RWPE1 (cell line): ENCODE measurements around the gene MDM2.

Experiments
- CTCF ChIA-PET: fragments of 350-600 bp; sonication (Branson Sonifier 250); formaldehyde crosslinking; extraction: SDS; loops from one replicate; lab custom pipeline; 2021; lab: Yijun Ruan, JAX
- POLR2A ChIA-PET: fragments of 400-600 bp; formaldehyde crosslinking; extraction: SDS; loops from one replicate; lab custom pipeline; 2020; ENCODE audit warnings: antibody characterized with exemption; ENCODE audit not compliant: low non-redundant PET; lab: Yijun Ruan, JAX
- DNase-seq: peaks from one replicate; pipeline ENCODE4 v3.0.0; 2012; ENCODE audit warnings: low spot score
- H3K27ac ChIP-seq: fragments of 450-650 bp; 2 replicates; pipeline ENCODE4 v1.5.1; 2017
- TF ChIP-seq, protein P1 (sequence below): fragments of 450-650 bp; conservative IDR thresholded peaks from 2 replicates; pipeline ENCODE4 v1.5.1; 2017; ENCODE audit warnings: low read depth, mild to moderate bottlenecking

MDM2 gene

DNA sequence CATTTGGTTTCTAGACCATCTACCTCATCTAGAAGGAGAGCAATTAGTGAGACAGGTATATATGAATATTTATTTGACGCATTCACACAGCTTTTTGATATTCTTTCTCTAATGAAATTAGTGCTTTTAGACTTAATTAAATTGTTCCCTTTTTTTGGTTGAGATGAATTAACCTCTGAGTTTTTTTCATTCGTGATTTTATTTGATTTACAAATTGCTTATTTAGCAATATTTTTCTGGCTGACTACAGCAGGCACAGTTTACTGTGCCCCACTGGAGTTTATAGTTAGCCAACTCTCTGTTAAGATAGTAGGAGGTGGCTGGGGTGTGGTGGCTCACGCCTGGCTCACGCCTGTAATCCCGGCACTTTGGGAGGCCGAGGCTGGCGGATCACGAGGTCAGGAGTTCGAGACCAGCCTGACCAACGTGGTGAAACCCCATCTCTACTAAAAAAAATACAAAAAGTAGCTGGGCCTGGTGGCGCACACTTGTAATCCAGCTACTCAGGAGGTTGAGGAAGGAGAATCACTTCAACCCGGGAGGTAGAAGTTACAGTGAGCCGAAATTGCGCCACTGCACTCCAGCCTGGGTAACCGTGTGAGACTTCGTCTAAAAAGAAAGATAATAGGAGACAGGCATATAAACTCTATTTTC lies 16.7 kb downstream of the MDM2 start:
- CTCF ChIA-PET = interaction anchor here (0.7 kb wide), 1 partner anchor 133 kb away, joined by 4 read pairs; no protein-coding TSS in a partner anchor
- POLR2A ChIA-PET = no interaction called here
- no peak for DNase-seq
- TF ChIP-seq, protein P1, sequence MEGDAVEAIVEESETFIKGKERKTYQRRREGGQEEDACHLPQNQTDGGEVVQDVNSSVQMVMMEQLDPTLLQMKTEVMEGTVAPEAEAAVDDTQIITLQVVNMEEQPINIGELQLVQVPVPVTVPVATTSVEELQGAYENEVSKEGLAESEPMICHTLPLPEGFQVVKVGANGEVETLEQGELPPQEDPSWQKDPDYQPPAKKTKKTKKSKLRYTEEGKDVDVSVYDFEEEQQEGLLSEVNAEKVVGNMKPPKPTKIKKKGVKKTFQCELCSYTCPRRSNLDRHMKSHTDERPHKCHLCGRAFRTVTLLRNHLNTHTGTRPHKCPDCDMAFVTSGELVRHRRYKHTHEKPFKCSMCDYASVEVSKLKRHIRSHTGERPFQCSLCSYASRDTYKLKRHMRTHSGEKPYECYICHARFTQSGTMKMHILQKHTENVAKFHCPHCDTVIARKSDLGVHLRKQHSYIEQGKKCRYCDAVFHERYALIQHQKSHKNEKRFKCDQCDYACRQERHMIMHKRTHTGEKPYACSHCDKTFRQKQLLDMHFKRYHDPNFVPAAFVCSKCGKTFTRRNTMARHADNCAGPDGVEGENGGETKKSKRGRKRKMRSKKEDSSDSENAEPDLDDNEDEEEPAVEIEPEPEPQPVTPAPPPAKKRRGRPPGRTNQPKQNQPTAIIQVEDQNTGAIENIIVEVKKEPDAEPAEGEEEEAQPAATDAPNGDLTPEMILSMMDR = no peak
- no peak overlapping the region for H3K27ac ChIP-seq

DNA sequence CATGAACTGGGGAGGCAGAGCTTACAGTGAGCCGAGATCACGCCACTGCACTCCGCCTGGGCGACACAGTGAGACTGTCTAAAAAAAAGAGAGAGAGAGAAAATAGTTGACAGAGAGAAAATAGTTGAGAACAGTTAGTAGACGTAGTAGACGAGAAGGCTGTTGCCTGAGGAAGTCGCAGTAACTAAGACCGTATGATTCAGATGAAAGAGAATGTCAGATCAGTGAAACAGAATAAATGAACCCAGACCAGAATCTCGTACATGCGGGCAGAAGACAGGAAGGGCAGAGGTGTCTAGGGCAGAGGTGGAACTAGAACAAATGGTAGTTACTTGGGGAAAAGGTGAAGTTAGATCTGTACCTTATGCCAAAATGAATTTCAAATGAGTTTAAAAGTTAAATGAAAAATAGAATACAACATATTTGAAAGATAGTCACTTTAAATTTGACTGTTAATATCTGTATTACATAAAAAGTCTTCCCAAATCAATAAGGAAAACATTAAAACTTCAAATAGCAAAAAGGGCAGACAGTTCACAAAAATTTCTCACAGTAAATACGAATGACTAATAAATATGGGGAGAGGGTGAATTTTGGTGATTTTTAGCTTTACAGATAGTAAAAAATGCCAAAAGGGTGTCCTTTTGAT lies 17.7 kb downstream of the MDM2 start:
- DNase-seq = no peak
- no peak overlapping the region for H3K27ac ChIP-seq
- POLR2A ChIA-PET = no interaction called here
- CTCF ChIA-PET = no interaction called here
- TF ChIP-seq, protein P1 = no peak

GRCh38 chr12:68827895-68828671 lies 20.1 kb downstream of the MDM2 start:
- TF ChIP-seq, protein P1 = no peak
- ChIA-PET CTCF (no interaction called here), POLR2A (no interaction called here)
- DNase-seq = no peak
- no peak overlapping the region for H3K27ac ChIP-seq

- ChIA-PET POLR2A (no interaction called here), CTCF (no interaction called here)
- TF ChIP-seq, protein P1 = no peak
- no peak for DNase-seq
- H3K27ac ChIP-seq = no peak overlapping the region
These were observed 20.7 kb downstream of the MDM2 start for GRCh38 chr12:68828672-68829068.

- POLR2A ChIA-PET = no interaction called here
- H3K27ac ChIP-seq = no peak overlapping the region
- CTCF ChIA-PET = interaction anchor here (0.6 to 1.5 kb wide), 4 partner anchors 19 to 1887 kb away, joined by 3 to 5 read pairs (median 4); no protein-coding TSS in a partner anchor
- DNase-seq = no peak
- TF ChIP-seq, protein P1 = no peak
These were observed 23.3 kb downstream of the MDM2 start for GRCh38 chr12:68831272-68831671.

GRCh38 chr12:68831751-68832503 lies 23.9 kb downstream of the MDM2 start:
- ChIA-PET POLR2A (no interaction called here), CTCF (interaction anchor here (0.6 to 0.7 kb wide), 2 partner anchors 346 to 1886 kb away, joined by 3 read pairs; no protein-coding TSS in a partner anchor)
- DNase-seq = no peak
- TF ChIP-seq, protein P1 = no peak
- no peak overlapping the region for H3K27ac ChIP-seq
